A549 (cell line): ENCODE results near the gene HS3ST3B1.

Source experiments
- CTCF ChIP-seq: fragments of >200 bp; sonication (Bioruptor Twin); formaldehyde crosslinking; IDR thresholded peaks from 3 replicates; pipeline ENCODE4 v1.5.1; 2016
- ESRRA ChIP-seq: fragments of 150-350 bp; IDR thresholded peaks from 2 replicates; pipeline ENCODE4 v1.6.1; 2014; ENCODE audit warnings: mild to moderate bottlenecking, low read length, borderline replicate concordance
- GATA3 ChIP-seq: IDR thresholded peaks from 2 replicates; pipeline ENCODE4 v1.6.1; 2012; ENCODE audit warnings: borderline replicate concordance
- JUN ChIP-seq, 2 experiments: fragments of >200 bp; sonication (Bioruptor Twin); formaldehyde crosslinking; IDR thresholded peaks; 2 replicates in 1 of 2; 3 replicates in 1 of 2; pipeline ENCODE4 v1.6.1; 2016 to 2017
- KDM5A ChIP-seq: fragments of 200-600 bp; sonication (generic); IDR thresholded peaks from 2 replicates; pipeline ENCODE4 v1.6.1; 2016; ENCODE audit warnings: antibody characterized with exemption, mild to moderate bottlenecking
- MAZ ChIP-seq: fragments of 150-350 bp; IDR thresholded peaks from 2 replicates; pipeline ENCODE4 v1.6.1; 2014; ENCODE audit warnings: antibody characterized with exemption, low read depth, low read length, borderline replicate concordance
- NPAS2 ChIP-seq: fragments of 250-450 bp; sonication (Bioruptor Pico); IDR thresholded peaks from 2 replicates; pipeline ENCODE4 v1.8.0; 2022; ENCODE audit warnings: mild to moderate bottlenecking, moderate library complexity, borderline replicate concordance
- POLR2A ChIP-seq: IDR thresholded peaks from 2 replicates; pipeline ENCODE4 v1.6.1; 2012; ENCODE audit warnings: mild to moderate bottlenecking, low read length
- RAD21 ChIP-seq, 2 experiments: fragments of >200 bp in 1 of 2; sonication (Bioruptor Twin) in 1 of 2; formaldehyde crosslinking in 1 of 2; IDR thresholded peaks in 1 of 2; conservative IDR thresholded peaks in 1 of 2; 2 replicates in 1 of 2; 3 replicates in 1 of 2; pipeline ENCODE4 v1.6.1; 2012 to 2018; ENCODE audit warnings: inconsistent platforms in 1 of 2

GRCh38 chr17:14311981-14312380, 11.1 kb downstream of the HS3ST3B1 start:
- no peak for TF ChIP-seq CTCF
- no peak for TF ChIP-seq JUN (IDR thresholded peaks at IDR 0.05)
- no peak for TF ChIP-seq NPAS2 (CRISPR knock-in tag)
- TF ChIP-seq POLR2A = no peak
- TF ChIP-seq MAZ = no peak
- no peak for TF ChIP-seq RAD21 (conservative IDR thresholded peaks at IDR 0.05 in 1 of 2, IDR thresholded peaks at IDR 0.05 in 1 of 2)
- TF ChIP-seq ESRRA = no peak
- no peak for TF ChIP-seq KDM5A
- no peak for TF ChIP-seq GATA3
